HT1080 (cell line): ENCODE measurements around the gene PAH. TPM values are rescaled to one million over a fixed set of nuclear protein-coding genes. Genes with fewer than 3 reads are reported as not detected.

ENCODE experiments used
- DNase-seq: peaks from one replicate; pipeline ENCODE4 v3.0.0-alpha.2; 2015; ENCODE audit warnings: low read depth
- total RNA-seq: library from RNA; depleted of rRNA; stranded (reverse); fragments of >200 nt; shearing (Covaris generic); gene quantifications from 2 replicates; pipeline ENCODE4 v1.2.3, GENCODE V29; 2014

The PAH gene
- total RNA-seq, 1 experiment from 2014 or later: not detected

- DNase-seq: no peak
These were observed 34.0 kb upstream of the PAH start for GRCh38 chr12:102950950-102951619.

- no peak for DNase-seq
These were observed 33.3 kb upstream of the PAH start for GRCh38 chr12:102950107-102950949.

GRCh38 chr12:102948941-102949352, 31.9 kb upstream of the PAH start:
- DNase-seq: peak; percentile 44

- no peak for DNase-seq
These were observed 29.0 kb upstream of the PAH start for GRCh38 chr12:102946042-102946441.

- no peak for DNase-seq
These were observed 22.7 kb upstream of the PAH start for GRCh38 chr12:102939670-102940222.

- no peak for DNase-seq
These were observed 22.0 kb upstream of the PAH start for GRCh38 chr12:102939059-102939458.

GRCh38 chr12:102933168-102933567, 16.1 kb upstream of the PAH start:
- no peak for DNase-seq

- no peak for DNase-seq
These were observed 10.2 kb upstream of the PAH start for GRCh38 chr12:102927220-102927619.

- DNase-seq: no peak
These were observed 4.2 kb upstream of the PAH start for GRCh38 chr12:102921240-102921639.

- no peak for DNase-seq
These were observed 3.2 kb upstream of the PAH start for GRCh38 chr12:102920271-102920670.

- DNase-seq: no peak
These were observed 1.8 kb upstream of the PAH start for GRCh38 chr12:102918840-102919239.

- no peak for DNase-seq
These were observed 605 bp downstream of the PAH start for GRCh38 chr12:102916252-102917025.

- no peak for DNase-seq
These were observed 3.4 kb downstream of the PAH start for GRCh38 chr12:102913453-102914226.

- DNase-seq: no peak
These were observed 4.8 kb downstream of the PAH start for GRCh38 chr12:102912258-102912657.

- no peak for DNase-seq
These were observed 5.7 kb downstream of the PAH start for GRCh38 chr12:102911320-102911719.

GRCh38 chr12:102910792-102911191, 6.3 kb downstream of the PAH start:
- DNase-seq: no peak

GRCh38 chr12:102910137-102910536, 6.9 kb downstream of the PAH start:
- no peak for DNase-seq

GRCh38 chr12:102907918-102908317, 9.1 kb downstream of the PAH start:
- no peak for DNase-seq

- DNase-seq: no peak
These were observed 11.8 kb downstream of the PAH start for GRCh38 chr12:102905229-102905628.

GRCh38 chr12:102903337-102904007, 13.6 kb downstream of the PAH start:
- DNase-seq: no peak
